Chondrocyte (in vitro differentiated cells): ENCODE measurements around the gene OR1Q1. TPM values are rescaled to one million over a fixed set of nuclear protein-coding genes. Genes with fewer than 3 reads are reported as not detected.
"Not testable (repeated sequence)": the region's sequence is repeated elsewhere in the genome, so short reads cannot be mapped to it uniquely, and the experiment has no call there.

Experiments
- DNase-seq: peaks from one replicate; pipeline ENCODE4 v3.0.0; 2021; ENCODE audit warnings: mixed read lengths, low spot score
- H3K27ac Mint-ChIP-seq: one replicate; pipeline ENCODE4 v1.8.0; 2021; ENCODE audit warnings: mild to moderate bottlenecking, moderate library complexity, mixed read lengths; ENCODE audit not compliant: unreplicated experiment
- H3K27me3 Mint-ChIP-seq: 2 replicates; pipeline ENCODE4 v1.8.0; 2021; ENCODE audit warnings: low read depth, mixed read lengths
- H3K36me3 Mint-ChIP-seq: 2 replicates; pipeline ENCODE4 v1.8.0; 2021; ENCODE audit warnings: low read depth, mixed read lengths
- H3K4me1 Mint-ChIP-seq: 2 replicates; pipeline ENCODE4 v1.8.0; 2021; ENCODE audit warnings: low read depth, mild to moderate bottlenecking, mixed read lengths
- H3K4me3 Mint-ChIP-seq: one replicate; pipeline ENCODE4 v1.8.0; 2021; ENCODE audit warnings: mild to moderate bottlenecking, moderate library complexity, mixed read lengths; ENCODE audit not compliant: unreplicated experiment
- H3K9me3 Mint-ChIP-seq: 2 replicates; pipeline ENCODE4 v1.8.0; 2021; ENCODE audit warnings: low read depth, mixed read lengths
- CTCF ChIP-seq: fragments of 200-600 bp; sonication (generic); IDR thresholded peaks from 2 replicates; pipeline ENCODE4 v1.5.0; 2021; ENCODE audit warnings: antibody characterized with exemption, mild to moderate bottlenecking, moderate library complexity
- long read RNA-seq: library from polyadenylated mRNA; stranded (forward); transcript quantifications from one replicate; pipeline ENCODE4 v2.0.0, GENCODE V29; 2021
- total RNA-seq: library from RNA; stranded (reverse); gene quantifications from 3 replicates; pipeline ENCODE4 v1.2.1, GENCODE V29; 2021

Gene OR1Q1
- total RNA-seq: not detected in 3 replicates
- long read RNA-seq: 0 reads

- peaks cover 14% of the 10 kb centered on the region for H3K27me3 Mint-ChIP-seq
- no peak within 1 kb of the TSS for H3K27ac Mint-ChIP-seq
Observed at GRCh38 chr9:122614362-122614761, at the start of gene OR1Q1. Gene OR1Q1 (plus strand): TSS chr9:122614738. CDS start chr9:122614738, 0 bp downstream.

GRCh38 chr9:122567901-122568300 lies 46.6 kb upstream of the OR1Q1 start:
- H3K4me3 Mint-ChIP-seq: no peak overlapping the region
- H3K27ac Mint-ChIP-seq: no peak overlapping the region
- DNase-seq: no peak
- TF ChIP-seq CTCF: no peak
- H3K4me1 Mint-ChIP-seq: no peaks in the 10 kb centered on the region
- H3K27me3 Mint-ChIP-seq: peaks cover 11% of the 10 kb centered on the region
- H3K36me3 Mint-ChIP-seq: no peaks in the 10 kb centered on the region
- H3K9me3 Mint-ChIP-seq: peaks cover 8% of the 10 kb centered on the region

More at GRCh38 chr9:122614362-122614761, at the start of gene OR1Q1:
- no peak for TF ChIP-seq CTCF
- Mint-ChIP-seq H3K4me3 (no peak within 1 kb of the TSS), H3K4me1 (no peaks in the 10 kb centered on the region), H3K9me3 (peaks cover 6% of the 10 kb centered on the region), H3K36me3 (no peaks in the 10 kb centered on the region)
- DNase-seq: no peak

GRCh38 chr9:122572456-122572855 lies 42.1 kb upstream of the OR1Q1 start:
- Mint-ChIP-seq H3K27me3 (peaks cover 15% of the 10 kb centered on the region), H3K36me3 (no peaks in the 10 kb centered on the region), H3K9me3 (peaks cover 10% of the 10 kb centered on the region), H3K4me3 (no peak overlapping the region), H3K4me1 (no peaks in the 10 kb centered on the region), H3K27ac (no peak overlapping the region)
- TF ChIP-seq CTCF: no peak
- DNase-seq: no peak

GRCh38 chr9:122579874-122580273 lies 34.7 kb upstream of the OR1Q1 start:
- Mint-ChIP-seq H3K27me3 (peaks cover 6% of the 10 kb centered on the region), H3K4me3 (no peak overlapping the region), H3K4me1 (no peaks in the 10 kb centered on the region), H3K27ac (no peak overlapping the region), H3K9me3 (peaks cover 10% of the 10 kb centered on the region), H3K36me3 (no peaks in the 10 kb centered on the region)
- no peak for DNase-seq
- no peak for TF ChIP-seq CTCF

GRCh38 chr9:122580360-122580759 lies 34.2 kb upstream of the OR1Q1 start:
- Mint-ChIP-seq H3K4me1 (no peaks in the 10 kb centered on the region), H3K27me3 (peaks cover 6% of the 10 kb centered on the region), H3K9me3 (peaks cover 6% of the 10 kb centered on the region), H3K36me3 (no peaks in the 10 kb centered on the region), H3K27ac (no peak overlapping the region), H3K4me3 (no peak overlapping the region)
- DNase-seq: no peak
- no peak for TF ChIP-seq CTCF

GRCh38 chr9:122583284-122583683 lies 31.3 kb upstream of the OR1Q1 start, which contains the start of gene OR1L8:
Gene OR1L8 (minus strand): TSS chr9:122583384. CDS start chr9:122568477, 14,907 bp downstream.
- not testable (repeated sequence) for H3K36me3 Mint-ChIP-seq, DNase-seq, H3K4me3 Mint-ChIP-seq, H3K27ac Mint-ChIP-seq, H3K9me3 Mint-ChIP-seq, H3K27me3 Mint-ChIP-seq, H3K4me1 Mint-ChIP-seq
